Measurements from ENCODE around the gene NXPH4.

DNA sequence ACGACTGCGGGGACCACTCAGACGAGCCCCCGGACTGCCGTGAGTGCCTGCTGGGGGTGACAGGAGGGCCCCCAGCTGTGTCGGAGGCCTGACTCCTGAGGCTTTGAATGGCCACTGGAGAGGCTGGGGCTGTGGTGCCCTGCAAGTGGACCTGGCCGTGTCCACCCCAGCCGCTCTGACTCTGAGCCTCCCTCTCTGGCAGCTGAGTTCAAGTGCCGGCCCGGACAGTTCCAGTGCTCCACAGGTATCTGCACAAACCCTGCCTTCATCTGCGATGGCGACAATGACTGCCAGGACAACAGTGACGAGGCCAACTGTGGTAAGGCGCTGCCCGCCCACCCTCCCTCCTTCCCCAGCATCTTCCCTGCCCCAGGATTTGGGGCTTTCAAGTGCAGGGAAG is 16.1 kb upstream of the NXPH4 start:
- TF ChIP-seq EZH2 (IDR thresholded peaks at IDR 0.05) (no peak), POLR2AphosphoS5 (IDR thresholded peaks at IDR 0.05; ENCODE audit: borderline replicate concordance, low read depth, low read length) (no peak), FOXP2 (optimal IDR thresholded peaks at IDR 0.05; ENCODE audit: control extremely low read depth, extremely low read length, insufficient read depth) (no peak)

Data from SK-N-MC (cell line).